ENCODE results near the gene EYA3.

Gene EYA3

GRCh38 chr1:27992276-27992675, 96.1 kb downstream of the EYA3 start:
- TF ChIP-seq, protein P1, sequence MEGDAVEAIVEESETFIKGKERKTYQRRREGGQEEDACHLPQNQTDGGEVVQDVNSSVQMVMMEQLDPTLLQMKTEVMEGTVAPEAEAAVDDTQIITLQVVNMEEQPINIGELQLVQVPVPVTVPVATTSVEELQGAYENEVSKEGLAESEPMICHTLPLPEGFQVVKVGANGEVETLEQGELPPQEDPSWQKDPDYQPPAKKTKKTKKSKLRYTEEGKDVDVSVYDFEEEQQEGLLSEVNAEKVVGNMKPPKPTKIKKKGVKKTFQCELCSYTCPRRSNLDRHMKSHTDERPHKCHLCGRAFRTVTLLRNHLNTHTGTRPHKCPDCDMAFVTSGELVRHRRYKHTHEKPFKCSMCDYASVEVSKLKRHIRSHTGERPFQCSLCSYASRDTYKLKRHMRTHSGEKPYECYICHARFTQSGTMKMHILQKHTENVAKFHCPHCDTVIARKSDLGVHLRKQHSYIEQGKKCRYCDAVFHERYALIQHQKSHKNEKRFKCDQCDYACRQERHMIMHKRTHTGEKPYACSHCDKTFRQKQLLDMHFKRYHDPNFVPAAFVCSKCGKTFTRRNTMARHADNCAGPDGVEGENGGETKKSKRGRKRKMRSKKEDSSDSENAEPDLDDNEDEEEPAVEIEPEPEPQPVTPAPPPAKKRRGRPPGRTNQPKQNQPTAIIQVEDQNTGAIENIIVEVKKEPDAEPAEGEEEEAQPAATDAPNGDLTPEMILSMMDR (conservative IDR thresholded peaks at IDR 0.05; ENCODE audit: control insufficient read depth, insufficient read depth, low read depth, low read length), result no peak
- DNase-seq (ENCODE audit: low read depth), result no peak
- no peak overlapping the region for H3K4me3 ChIP-seq (ENCODE audit: control insufficient read depth, low read depth, low read length)

DNA sequence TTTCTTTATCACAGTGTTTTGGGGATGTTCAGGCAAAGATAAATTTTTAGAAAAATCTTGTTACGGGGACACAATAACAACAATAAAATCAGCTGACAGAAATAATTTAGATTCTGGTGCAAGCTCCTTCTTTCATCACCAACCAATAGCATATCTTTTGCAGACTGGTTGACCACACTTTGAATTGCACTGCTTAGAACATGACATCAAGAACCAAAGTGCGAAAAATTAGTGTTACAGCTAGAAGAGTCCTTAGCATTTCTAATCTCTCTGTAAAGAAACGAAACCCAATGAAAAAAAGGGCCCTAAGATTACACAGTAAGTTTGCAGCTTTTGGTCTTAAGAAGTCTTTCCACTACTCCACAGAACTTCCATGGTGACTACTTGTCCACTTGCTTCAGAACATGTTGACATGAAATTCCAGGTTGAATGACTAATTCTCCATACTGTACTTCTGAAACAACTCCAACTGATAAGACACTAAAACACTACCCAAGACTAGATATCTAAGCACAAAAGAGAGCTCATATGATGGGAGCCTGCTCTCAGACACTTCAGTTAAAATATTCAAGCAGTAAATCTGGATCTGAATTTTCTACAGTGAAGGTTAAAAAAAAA, 97.4 kb downstream of the EYA3 start:
- DNase-seq (ENCODE audit: low read depth), result no peak
- TF ChIP-seq, protein P1 (conservative IDR thresholded peaks at IDR 0.05; ENCODE audit: control insufficient read depth, insufficient read depth, low read depth, low read length), result no peak

GRCh38 chr1:27981145-27981544, 107.3 kb downstream of the EYA3 start:
- TF ChIP-seq, protein P1 (conservative IDR thresholded peaks at IDR 0.05; ENCODE audit: control insufficient read depth, insufficient read depth, low read depth, low read length), result no peak
- DNase-seq (ENCODE audit: low read depth), result no peak

More for the DNA sequence above, 97.4 kb downstream of the EYA3 start:
- no peak overlapping the region for H3K4me3 ChIP-seq (ENCODE audit: control insufficient read depth, low read depth, low read length)

DNA sequence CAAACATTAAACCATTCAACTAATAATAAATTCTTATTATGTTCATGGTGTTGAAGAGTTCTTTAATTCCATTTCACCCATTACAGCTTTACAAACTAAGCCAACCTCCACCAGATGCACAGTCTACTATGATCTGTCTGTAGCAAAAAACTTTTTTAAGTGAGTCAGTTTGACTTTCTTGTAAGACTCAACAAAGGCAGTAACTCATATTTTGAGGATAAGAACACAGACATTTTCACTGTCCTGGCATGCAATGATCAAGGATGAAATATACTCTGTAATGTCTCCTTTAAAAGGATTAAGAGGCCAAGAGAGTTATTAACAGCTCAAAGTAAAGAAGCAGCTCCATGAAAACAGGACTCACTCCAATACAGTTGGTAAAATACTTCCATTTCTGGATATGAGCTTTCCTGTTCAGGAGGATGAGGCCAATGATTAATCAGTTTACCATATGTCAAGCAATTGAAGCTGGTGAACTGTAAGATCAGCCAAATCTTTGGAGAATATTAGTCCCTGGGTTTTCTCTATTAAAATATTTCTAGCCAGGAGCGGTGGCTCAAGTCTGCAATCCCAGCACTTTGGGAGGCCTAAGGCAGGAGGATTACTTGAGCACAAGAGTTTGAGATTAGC, 108.1 kb downstream of the EYA3 start:
- DNase-seq (ENCODE audit: low read depth), result no peak
- H3K4me3 ChIP-seq (ENCODE audit: control insufficient read depth, low read depth, low read length), result no peak overlapping the region
- TF ChIP-seq, protein P1 (conservative IDR thresholded peaks at IDR 0.05; ENCODE audit: control insufficient read depth, insufficient read depth, low read depth, low read length), result no peak

More at GRCh38 chr1:27981145-27981544, 107.3 kb downstream of the EYA3 start:
- no peak overlapping the region for H3K4me3 ChIP-seq (ENCODE audit: control insufficient read depth, low read depth, low read length)

GRCh38 chr1:27979859-27980201, 108.6 kb downstream of the EYA3 start:
- DNase-seq (ENCODE audit: low read depth), result no peak
- H3K4me3 ChIP-seq (ENCODE audit: control insufficient read depth, low read depth, low read length), result no peak overlapping the region
- TF ChIP-seq, protein P1 (conservative IDR thresholded peaks at IDR 0.05; ENCODE audit: control insufficient read depth, insufficient read depth, low read depth, low read length), result no peak

GRCh38 chr1:27979151-27979858, 109.1 kb downstream of the EYA3 start:
- H3K4me3 ChIP-seq (ENCODE audit: control insufficient read depth, low read depth, low read length), result no peak overlapping the region
- TF ChIP-seq, protein P1 (conservative IDR thresholded peaks at IDR 0.05; ENCODE audit: control insufficient read depth, insufficient read depth, low read depth, low read length), result peak; percentile 59
- peak; percentile 81 for DNase-seq (ENCODE audit: low read depth)

All from fibroblast of mammary gland (primary cell).